Measurements from ENCODE around the gene MTHFSD.

DNA sequence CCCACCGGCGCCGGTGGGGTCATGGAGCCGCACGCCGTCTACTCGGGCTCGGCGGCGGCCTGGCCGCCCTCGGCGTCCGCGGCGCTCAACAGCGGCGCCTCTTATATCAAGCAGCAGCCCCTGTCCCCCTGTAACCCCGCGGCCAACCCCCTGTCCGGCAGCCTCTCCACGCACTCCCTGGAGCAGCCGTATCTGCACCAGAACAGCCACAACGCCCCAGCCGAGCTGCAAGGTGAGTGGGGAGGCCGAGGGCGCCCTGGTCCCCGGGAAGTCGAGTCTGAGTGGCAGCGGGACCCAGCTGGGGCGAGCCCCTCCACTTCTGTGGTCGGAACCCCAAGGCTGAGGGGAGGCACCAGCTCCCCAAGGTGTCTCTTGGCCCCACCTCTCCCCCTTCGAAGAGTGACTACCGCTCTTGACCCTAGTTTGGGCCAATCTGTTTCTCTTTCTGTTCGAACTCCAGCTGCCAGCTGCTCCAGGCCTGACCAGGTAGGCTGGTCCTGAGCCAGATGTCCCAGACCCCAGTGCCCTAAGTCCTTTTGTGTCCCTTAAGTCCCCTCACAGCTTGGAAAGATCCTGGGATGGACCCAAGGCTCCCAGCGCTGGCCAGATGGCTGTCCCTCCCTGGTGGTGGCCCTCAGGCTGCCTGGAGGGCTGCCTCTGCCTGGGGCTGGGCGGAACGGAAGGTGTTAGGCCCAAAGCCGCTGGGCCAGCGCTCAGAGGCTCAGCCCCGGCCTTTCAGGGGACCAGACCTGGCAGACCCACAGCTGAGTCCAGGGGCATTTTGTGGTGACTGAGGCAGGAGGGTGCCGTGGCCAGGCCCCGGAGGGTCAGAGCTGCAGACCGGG, 43.5 kb downstream of the MTHFSD start:
- TF ChIP-seq, protein P1, sequence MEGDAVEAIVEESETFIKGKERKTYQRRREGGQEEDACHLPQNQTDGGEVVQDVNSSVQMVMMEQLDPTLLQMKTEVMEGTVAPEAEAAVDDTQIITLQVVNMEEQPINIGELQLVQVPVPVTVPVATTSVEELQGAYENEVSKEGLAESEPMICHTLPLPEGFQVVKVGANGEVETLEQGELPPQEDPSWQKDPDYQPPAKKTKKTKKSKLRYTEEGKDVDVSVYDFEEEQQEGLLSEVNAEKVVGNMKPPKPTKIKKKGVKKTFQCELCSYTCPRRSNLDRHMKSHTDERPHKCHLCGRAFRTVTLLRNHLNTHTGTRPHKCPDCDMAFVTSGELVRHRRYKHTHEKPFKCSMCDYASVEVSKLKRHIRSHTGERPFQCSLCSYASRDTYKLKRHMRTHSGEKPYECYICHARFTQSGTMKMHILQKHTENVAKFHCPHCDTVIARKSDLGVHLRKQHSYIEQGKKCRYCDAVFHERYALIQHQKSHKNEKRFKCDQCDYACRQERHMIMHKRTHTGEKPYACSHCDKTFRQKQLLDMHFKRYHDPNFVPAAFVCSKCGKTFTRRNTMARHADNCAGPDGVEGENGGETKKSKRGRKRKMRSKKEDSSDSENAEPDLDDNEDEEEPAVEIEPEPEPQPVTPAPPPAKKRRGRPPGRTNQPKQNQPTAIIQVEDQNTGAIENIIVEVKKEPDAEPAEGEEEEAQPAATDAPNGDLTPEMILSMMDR (IDR thresholded peaks at IDR 0.05): no peak
- no peak for TF ChIP-seq POLR2AphosphoS5 (IDR thresholded peaks at IDR 0.05)

All from breast epithelium (tissue), 3 donors.